Glomerular visceral epithelial cell (primary cell): ENCODE measurements around the gene DTX3.

ENCODE experiments used
- DNase-seq: peaks from one replicate; pipeline ENCODE4 v3.0.0-alpha.2; 2016; ENCODE audit errors: extremely low spot score

The DTX3 gene

GRCh38 chr12:57620245-57620935 lies 15.8 kb downstream of the DTX3 start:
- no peak for DNase-seq

- no peak for DNase-seq
These were observed 16.4 kb downstream of the DTX3 start for GRCh38 chr12:57620936-57621496.

- DNase-seq = peak; percentile 42
These were observed 17.1 kb downstream of the DTX3 start for GRCh38 chr12:57621497-57622292.

GRCh38 chr12:57622293-57623245 lies 17.9 kb downstream of the DTX3 start:
- DNase-seq = no peak

- no peak for DNase-seq
These were observed 18.8 kb downstream of the DTX3 start for GRCh38 chr12:57623385-57623784.

GRCh38 chr12:57623811-57624390 lies 19.3 kb downstream of the DTX3 start:
- DNase-seq = no peak

GRCh38 chr12:57624441-57625220 lies 20.0 kb downstream of the DTX3 start:
- DNase-seq = no peak

- no peak for DNase-seq
These were observed 20.8 kb downstream of the DTX3 start for GRCh38 chr12:57625261-57626032.

GRCh38 chr12:57626111-57626920 lies 21.7 kb downstream of the DTX3 start:
- DNase-seq = no peak

GRCh38 chr12:57626921-57627445 lies 22.4 kb downstream of the DTX3 start:
- DNase-seq = no peak

- no peak for DNase-seq
These were observed 23.1 kb downstream of the DTX3 start for GRCh38 chr12:57627501-57628279.

- no peak for DNase-seq
These were observed 23.9 kb downstream of the DTX3 start for GRCh38 chr12:57628280-57629191.

GRCh38 chr12:57629897-57630471 lies 25.4 kb downstream of the DTX3 start:
- no peak for DNase-seq

GRCh38 chr12:57630891-57631433 lies 26.3 kb downstream of the DTX3 start:
- DNase-seq = no peak

GRCh38 chr12:57631566-57632072 lies 27.0 kb downstream of the DTX3 start:
- no peak for DNase-seq
